Activated CD4-positive, alpha-beta memory T cell treated with anti-CD3 and anti-CD28 coated beads for 36 hours (primary cell): ENCODE results near the gene MRPL27. TPM values are rescaled to one million over a fixed set of nuclear protein-coding genes. Genes with fewer than 3 reads are reported as not detected.

ENCODE experiments used
- CTCF ChIA-PET: fragments of 350-600 bp; sonication (Branson Sonifier 250); formaldehyde crosslinking; loops from one replicate; lab custom pipeline; 2021; ENCODE audit warnings: antibody characterized with exemption, inconsistent platforms; lab: Charles Lee
- POLR2A ChIA-PET: fragments of 350-600 bp; sonication (Branson Sonifier 250); formaldehyde crosslinking; loops from one replicate; lab custom pipeline; 2021; ENCODE audit warnings: antibody characterized with exemption; lab: Charles Lee
- DNase-seq: peaks from one replicate; pipeline ENCODE4 v3.0.0-alpha.2; 2020
- H3K27ac Mint-ChIP-seq: one replicate; pipeline ENCODE4 v1.8.0; 2021; ENCODE audit warnings: mixed read lengths
- H3K27me3 Mint-ChIP-seq: one replicate; pipeline ENCODE4 v1.8.0; 2021; ENCODE audit warnings: mixed read lengths
- H3K36me3 Mint-ChIP-seq: one replicate; pipeline ENCODE4 v1.8.0; 2021; ENCODE audit warnings: mixed read lengths
- H3K4me1 Mint-ChIP-seq: one replicate; pipeline ENCODE4 v1.8.0; 2021; ENCODE audit warnings: low read depth, mixed read lengths
- H3K4me3 Mint-ChIP-seq: one replicate; pipeline ENCODE4 v1.8.0; 2021; ENCODE audit warnings: mild to moderate bottlenecking, mixed read lengths
- H3K9me3 Mint-ChIP-seq: one replicate; pipeline ENCODE4 v1.8.0; 2021; ENCODE audit warnings: mixed read lengths
- intact Hi-C: fragments of 100-400 bp; cut with micrococcal nuclease; formaldehyde crosslinking; loops from one replicate; pipeline ENCODE4 v1.15.1; 2023
- total RNA-seq, 2 experiments: library from RNA; stranded (reverse); gene quantifications; one replicate each; pipeline ENCODE4 v1.2.3, GENCODE V29; 2021

MRPL27 gene
- total RNA-seq, 2 experiments from 2014 or later: 53.9 to 64.5 TPM

DNA sequence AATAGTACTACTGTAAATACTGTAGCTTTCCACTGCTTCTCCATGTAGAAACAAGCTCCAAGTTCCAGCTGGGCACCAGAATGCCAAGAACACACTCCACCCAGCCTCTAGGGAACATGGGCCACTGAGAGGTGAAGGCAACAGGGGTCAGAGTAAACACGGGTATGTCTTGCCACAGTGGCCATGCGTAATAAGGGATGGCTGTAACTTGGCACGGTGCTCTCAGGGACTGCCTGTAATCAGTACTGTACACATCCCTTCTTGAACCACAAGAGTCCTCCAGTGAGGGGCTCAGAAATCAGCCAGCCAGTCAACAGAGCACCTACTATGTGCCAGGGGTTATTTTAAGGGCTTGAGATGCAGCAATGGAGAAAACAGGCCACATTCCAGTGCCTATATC lies 13.5 kb upstream of the MRPL27 start:
- DNase-seq: no peak
- no peak overlapping the region for H3K27ac Mint-ChIP-seq
- ChIA-PET POLR2A (no interaction called here), CTCF (interaction anchor here (2.9 kb wide), 1 partner anchor 11 kb away, joined by 19 read pairs; the partner anchor contains the start of gene LRRC59)
- H3K4me1 Mint-ChIP-seq: no peaks in the 10 kb centered on the region
- no peaks in the 10 kb centered on the region for H3K27me3 Mint-ChIP-seq
- H3K4me3 Mint-ChIP-seq: no peak overlapping the region
- intact Hi-C loops: no loop called here
- peaks cover 65% of the 10 kb centered on the region for H3K36me3 Mint-ChIP-seq
- no peaks in the 10 kb centered on the region for H3K9me3 Mint-ChIP-seq

DNA sequence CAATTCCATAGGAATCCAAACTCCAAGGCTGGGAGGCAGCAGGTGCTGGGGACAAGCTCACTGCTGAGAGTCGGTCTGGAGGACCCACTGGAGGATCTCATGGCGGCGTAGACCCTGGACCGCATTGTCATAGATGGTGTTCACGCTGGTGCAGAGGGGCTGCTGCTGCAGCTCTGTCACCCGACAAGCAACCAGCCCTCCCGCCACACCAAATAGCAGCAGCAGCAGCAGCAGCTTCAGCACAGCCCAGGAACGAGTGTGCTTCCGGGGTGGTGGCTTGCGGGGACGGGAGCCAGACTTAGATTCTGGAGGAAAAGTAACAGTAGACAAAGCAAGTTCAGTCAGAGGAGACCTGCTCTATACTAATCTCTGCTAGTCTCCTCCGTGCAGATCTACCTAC lies 9.9 kb upstream of the MRPL27 start:
- no peak overlapping the region for H3K27ac Mint-ChIP-seq
- peaks cover 71% of the 10 kb centered on the region for H3K36me3 Mint-ChIP-seq
- no peaks in the 10 kb centered on the region for H3K27me3 Mint-ChIP-seq
- ChIA-PET POLR2A (no interaction called here), CTCF (interaction anchor here (3.2 to 5.7 kb wide), 2 partner anchors 14 to 21 kb away, joined by 24 to 37 read pairs; partner anchors contain the start of gene LRRC59)
- intact Hi-C loops: no loop called here
- no peak overlapping the region for H3K4me3 Mint-ChIP-seq
- DNase-seq: no peak
- no peaks in the 10 kb centered on the region for H3K9me3 Mint-ChIP-seq
- H3K4me1 Mint-ChIP-seq: no peaks in the 10 kb centered on the region

DNA sequence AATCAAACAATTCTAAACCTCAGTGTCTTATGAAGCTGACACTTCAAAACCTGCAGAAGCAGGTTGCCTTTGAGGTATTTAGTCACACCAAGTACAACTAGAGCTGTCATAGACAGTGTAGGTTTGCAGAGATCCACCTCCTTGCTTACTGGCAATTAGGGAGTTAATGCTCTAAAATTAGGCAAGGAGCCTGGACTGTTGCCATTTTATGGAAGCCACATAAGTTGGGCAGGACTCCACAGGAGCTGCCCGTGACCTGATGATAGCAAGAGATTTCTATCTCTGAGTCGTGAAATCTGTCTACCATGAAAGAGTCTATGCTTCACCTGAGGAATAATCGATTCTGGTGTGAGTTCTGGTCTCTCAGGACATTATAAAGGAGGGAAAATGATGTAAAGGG lies 8.9 kb upstream of the MRPL27 start:
- Mint-ChIP-seq H3K36me3 (peaks cover 64% of the 10 kb centered on the region), H3K4me3 (no peak overlapping the region), H3K27ac (no peak overlapping the region), H3K27me3 (no peaks in the 10 kb centered on the region), H3K9me3 (no peaks in the 10 kb centered on the region), H3K4me1 (no peaks in the 10 kb centered on the region)
- CTCF ChIA-PET: interaction anchor here (2.0 to 5.7 kb wide), 3 partner anchors 9 to 20 kb away, joined by 7 to 37 read pairs (median 24); partner anchors contain the start of gene LRRC59
- POLR2A ChIA-PET: interaction anchor here (0.9 kb wide), 1 partner anchor 15 kb away, joined by 4 read pairs; the partner anchor contains the start of gene LRRC59
- intact Hi-C loops: no loop called here
- no peak for DNase-seq

DNA sequence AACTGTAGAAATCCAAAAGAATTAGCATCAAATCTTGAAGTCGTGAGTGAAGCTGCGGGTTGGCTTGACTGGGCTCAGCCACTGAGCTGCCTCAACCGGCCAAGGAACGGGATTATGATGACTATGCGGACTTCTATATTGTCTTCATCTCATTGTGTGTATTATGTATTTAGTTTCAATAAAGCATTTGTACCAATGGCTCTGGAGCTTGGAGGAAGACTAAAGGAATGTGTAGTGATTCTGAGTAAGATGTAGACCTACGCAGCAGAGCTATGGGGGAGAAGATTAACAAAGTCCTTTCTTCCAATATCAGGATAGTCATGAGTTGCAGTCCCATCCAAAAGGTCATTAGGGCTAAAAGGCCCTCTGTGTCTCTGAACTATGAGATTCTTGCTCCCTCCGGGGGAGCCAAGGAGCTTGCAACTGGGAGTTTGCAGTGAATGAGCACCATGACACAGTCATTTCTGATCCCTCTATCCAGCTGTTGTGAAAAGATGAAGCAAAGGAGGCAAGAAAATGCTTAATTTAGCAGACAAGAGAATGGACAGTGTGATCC lies 8.4 kb upstream of the MRPL27 start:
- intact Hi-C loops: no loop called here
- CTCF ChIA-PET: interaction anchor here (0.7 to 5.7 kb wide), 4 partner anchors 10 to 19 kb away, joined by 3 to 37 read pairs (median 16); partner anchors contain the start of gene LRRC59
- Mint-ChIP-seq H3K36me3 (peaks cover 63% of the 10 kb centered on the region), H3K27me3 (no peaks in the 10 kb centered on the region), H3K9me3 (no peaks in the 10 kb centered on the region), H3K4me3 (no peak overlapping the region), H3K27ac (no peak overlapping the region), H3K4me1 (no peaks in the 10 kb centered on the region)
- DNase-seq: no peak
- POLR2A ChIA-PET: no interaction called here

DNA sequence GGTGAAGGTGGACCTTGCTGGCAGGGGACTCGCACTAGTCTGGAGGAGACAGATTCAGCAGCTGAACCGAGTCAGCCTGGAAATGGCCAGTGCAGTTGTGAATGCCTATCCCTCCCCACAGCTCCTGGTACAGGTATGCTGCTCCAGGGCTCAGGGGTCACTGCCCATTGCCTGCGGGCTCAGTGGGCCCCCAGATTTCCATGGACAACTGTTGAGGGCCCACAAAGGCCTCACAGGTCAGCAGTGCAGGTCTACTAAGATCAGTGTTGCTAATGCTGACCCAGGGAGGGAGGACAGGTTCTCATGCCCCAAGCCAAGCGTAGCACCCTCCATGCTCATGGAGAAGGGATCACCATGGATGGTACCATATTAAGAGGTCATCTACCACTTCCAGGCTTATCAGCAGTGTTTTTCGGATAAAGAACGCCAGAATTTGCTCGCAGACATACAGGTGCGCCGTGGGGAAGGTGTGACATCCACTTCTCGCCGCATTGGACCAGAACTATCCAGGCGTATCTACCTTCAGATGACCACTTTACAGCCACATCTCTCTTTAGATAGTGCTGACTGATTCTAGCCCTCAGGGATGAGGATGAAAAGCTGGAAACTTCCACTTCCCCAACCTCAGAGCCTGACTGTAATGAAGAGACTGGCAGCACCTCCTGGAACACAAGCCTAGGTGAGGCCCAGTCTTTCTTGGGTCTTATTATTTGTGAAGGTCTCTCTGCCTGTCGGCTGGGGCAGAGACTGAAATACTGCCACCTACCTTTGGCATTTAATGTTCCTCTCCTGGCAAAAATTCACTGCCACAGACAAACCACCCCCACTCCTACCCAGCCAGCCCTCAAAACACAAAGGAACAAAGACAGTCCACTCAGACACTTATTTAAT lies 7.6 kb upstream of the MRPL27 start:
- Mint-ChIP-seq H3K27ac (no peak overlapping the region), H3K4me3 (no peak overlapping the region), H3K9me3 (no peaks in the 10 kb centered on the region), H3K36me3 (peaks cover 63% of the 10 kb centered on the region), H3K4me1 (no peaks in the 10 kb centered on the region), H3K27me3 (no peaks in the 10 kb centered on the region)
- ChIA-PET POLR2A (interaction anchor here (0.9 kb wide), 1 partner anchor 11 kb away, joined by 3 read pairs; no protein-coding TSS in a partner anchor), CTCF (interaction anchor here (0.7 to 5.7 kb wide), 5 partner anchors 10 to 18 kb away, joined by 3 to 37 read pairs (median 8); partner anchors contain the start of gene LRRC59)
- intact Hi-C loops: no loop called here
- no peak for DNase-seq

DNA sequence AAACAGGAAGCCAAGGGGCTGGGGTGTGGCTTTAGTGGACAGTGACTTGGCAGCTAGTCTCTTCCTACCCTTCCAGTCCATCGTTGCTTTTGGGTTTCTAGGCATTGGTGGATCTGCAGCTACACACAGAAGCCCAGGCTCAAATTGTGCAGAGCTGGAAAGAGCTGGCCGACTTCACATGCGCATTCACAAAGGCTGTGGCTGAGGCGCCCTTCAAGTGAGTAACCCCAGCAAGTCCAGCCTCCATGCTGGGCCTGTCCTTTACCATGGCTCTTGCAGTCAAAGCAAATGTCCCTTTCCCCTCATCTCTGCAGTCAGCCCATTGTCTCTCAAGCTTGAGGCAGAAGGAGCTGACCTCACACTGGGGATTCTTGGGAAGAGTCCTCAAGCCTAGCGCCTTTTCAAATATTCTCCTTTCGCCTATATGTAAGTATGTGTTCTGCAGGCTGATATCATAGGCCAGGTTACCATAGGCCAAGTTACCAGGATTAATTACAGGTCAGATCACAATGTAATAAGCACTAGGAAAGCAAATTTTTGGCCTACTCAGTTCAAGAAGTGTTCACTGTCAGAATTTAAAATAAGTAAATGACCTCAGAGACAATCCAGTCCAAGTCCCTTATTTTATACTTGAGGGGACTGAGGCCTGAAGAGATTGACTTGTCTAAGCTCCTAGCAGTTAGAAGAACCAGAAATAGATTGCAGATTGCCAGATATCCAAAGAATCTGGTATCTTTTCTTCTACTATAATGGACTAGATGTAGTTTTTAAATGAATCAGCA lies 6.6 kb upstream of the MRPL27 start:
- POLR2A ChIA-PET: interaction anchor here (0.9 kb wide), 1 partner anchor 13 kb away, joined by 3 read pairs; no protein-coding TSS in a partner anchor

DNA sequence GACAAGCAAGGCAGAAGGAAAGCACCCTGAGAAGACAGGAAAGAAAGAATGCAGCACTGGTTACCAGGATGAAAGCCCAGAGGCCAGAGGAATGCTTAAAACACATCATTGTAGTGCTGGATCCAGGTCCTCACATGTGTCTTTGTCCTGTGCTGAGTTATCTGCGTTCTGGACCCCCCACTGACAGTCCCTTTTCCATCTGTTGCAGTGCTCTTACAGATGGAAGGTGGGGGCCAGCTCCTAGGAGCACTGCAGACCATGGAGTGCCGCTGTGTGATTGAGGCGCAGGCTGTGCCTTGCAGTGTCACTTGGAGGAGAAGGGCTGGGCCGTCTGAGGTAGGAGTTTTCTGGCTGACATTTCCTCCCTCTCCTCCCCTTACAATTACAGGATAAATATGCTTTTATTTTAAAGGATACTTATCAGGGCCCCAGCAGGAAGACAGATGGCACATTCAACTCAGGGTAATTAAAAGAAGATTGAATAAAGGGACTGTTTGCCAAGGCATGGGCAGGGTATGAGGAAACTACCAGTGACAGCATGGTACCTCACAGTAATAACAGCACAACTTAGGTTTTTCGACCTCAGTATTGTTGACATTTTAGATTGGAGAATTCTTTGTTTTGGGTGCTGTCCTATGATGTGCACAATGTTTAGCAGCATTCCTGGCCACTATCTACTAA lies 3.0 kb upstream of the MRPL27 start:
- no peak for DNase-seq
- Mint-ChIP-seq H3K4me1 (peaks cover 20% of the 10 kb centered on the region), H3K27ac (no peak overlapping the region), H3K4me3 (no peak overlapping the region), H3K27me3 (no peaks in the 10 kb centered on the region), H3K9me3 (no peaks in the 10 kb centered on the region), H3K36me3 (peaks cover 61% of the 10 kb centered on the region)
- intact Hi-C loops: no loop called here
- POLR2A ChIA-PET: interaction anchor here (1.0 kb wide), 1 partner anchor 51 kb away, joined by 3 read pairs; no protein-coding TSS in a partner anchor
- CTCF ChIA-PET: interaction anchor here (1.4 to 2.2 kb wide), 3 partner anchors 14 to 22 kb away, joined by 6 to 11 read pairs (median 6); partner anchors contain the start of gene LRRC59

More for the DNA sequence above, 6.6 kb upstream of the MRPL27 start:
- intact Hi-C loops: no loop called here
- CTCF ChIA-PET: interaction anchor here (1.5 to 5.7 kb wide), 2 partner anchors 17 to 18 kb away, joined by 8 to 37 read pairs; partner anchors contain the start of gene LRRC59
- Mint-ChIP-seq H3K36me3 (peaks cover 61% of the 10 kb centered on the region), H3K27me3 (no peaks in the 10 kb centered on the region), H3K4me3 (no peak overlapping the region), H3K9me3 (no peaks in the 10 kb centered on the region), H3K4me1 (no peaks in the 10 kb centered on the region), H3K27ac (no peak overlapping the region)
- DNase-seq: no peak

DNA sequence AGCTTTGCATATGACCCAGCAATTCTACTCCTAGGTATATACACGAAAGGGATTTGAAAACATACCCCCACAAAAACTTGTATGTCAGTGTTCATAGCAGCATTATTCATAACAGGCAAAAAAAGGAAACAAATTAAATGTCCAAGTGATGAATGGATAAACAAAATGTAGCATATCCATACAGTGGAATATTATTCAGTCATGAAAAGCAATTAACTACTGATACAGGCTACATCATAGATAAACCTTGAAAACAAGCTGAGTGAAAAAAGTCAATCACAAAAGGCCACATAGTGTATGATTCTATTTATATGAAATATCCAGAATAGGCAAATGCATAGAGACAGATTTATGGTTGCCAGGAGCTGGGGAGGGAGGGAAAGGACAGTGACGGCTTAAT lies 721 bp upstream of the MRPL27 start:
- Mint-ChIP-seq H3K27ac (peak overlapping the region; percentile 99), H3K4me3 (peak overlapping the region; percentile 97), H3K9me3 (no peaks in the 10 kb centered on the region), H3K36me3 (peaks cover 46% of the 10 kb centered on the region), H3K27me3 (no peaks in the 10 kb centered on the region), H3K4me1 (peaks cover 28% of the 10 kb centered on the region)
- DNase-seq: no peak
- intact Hi-C loops: loop anchor here (2.0 kb wide), 1 partner anchor 23 kb away; the partner anchor contains the start of gene LRRC59
- ChIA-PET POLR2A (interaction anchor here (0.8 to 3.0 kb wide), 7 partner anchors 11 to 53 kb away, joined by 3 to 17 read pairs (median 4); partner anchors contain the start of genes ACSF2 and LRRC59), CTCF (interaction anchor here (0.7 to 5.9 kb wide), 3 partner anchors 11 to 128 kb away, joined by 3 to 50 read pairs (median 27); partner anchors contain the start of gene LRRC59)

DNA sequence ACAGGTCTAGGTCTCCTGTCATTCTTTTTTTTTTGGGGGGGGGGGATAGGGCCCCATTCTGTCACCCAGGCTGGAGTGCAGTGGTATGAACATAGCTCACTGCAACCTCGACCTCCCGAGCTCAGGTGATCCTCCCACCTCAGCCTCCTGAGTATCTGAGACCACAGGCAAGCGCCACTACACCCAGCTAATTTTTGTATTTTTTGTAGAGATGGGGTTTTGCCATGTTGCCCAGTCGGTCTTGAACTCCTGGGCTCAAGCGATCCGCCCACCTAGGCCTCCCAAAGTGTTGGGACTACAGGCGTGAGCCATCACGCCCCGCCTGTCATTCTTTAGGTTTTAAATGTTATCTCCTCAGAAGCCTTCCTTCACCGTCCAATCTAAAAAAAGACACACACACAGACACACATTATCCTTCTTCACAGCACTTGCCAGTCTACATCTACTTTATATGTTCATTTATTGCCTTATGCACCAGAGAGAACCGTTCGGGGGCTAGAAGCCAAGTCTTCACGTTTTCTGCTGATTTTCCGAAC lies 694 bp downstream of the MRPL27 start:
- DNase-seq: no peak
- H3K4me3 Mint-ChIP-seq: peak overlapping the region; percentile 97
- POLR2A ChIA-PET: interaction anchor here (1.0 to 3.0 kb wide), 4 partner anchors 20 to 27 kb away, joined by 3 to 17 read pairs (median 4); partner anchors contain the start of genes LRRC59 and XYLT2
- intact Hi-C loops: loop anchor here (2.0 kb wide), 1 partner anchor 25 kb away; the partner anchor contains the start of gene LRRC59
- CTCF ChIA-PET: interaction anchor here (3.9 to 5.9 kb wide), 2 partner anchors 10 to 25 kb away, joined by 27 to 50 read pairs; partner anchors contain the start of gene LRRC59
- peaks cover 28% of the 10 kb centered on the region for H3K4me1 Mint-ChIP-seq
- no peaks in the 10 kb centered on the region for H3K27me3 Mint-ChIP-seq
- H3K27ac Mint-ChIP-seq: peak overlapping the region; percentile 99
- H3K36me3 Mint-ChIP-seq: peaks cover 46% of the 10 kb centered on the region
- no peaks in the 10 kb centered on the region for H3K9me3 Mint-ChIP-seq

DNA sequence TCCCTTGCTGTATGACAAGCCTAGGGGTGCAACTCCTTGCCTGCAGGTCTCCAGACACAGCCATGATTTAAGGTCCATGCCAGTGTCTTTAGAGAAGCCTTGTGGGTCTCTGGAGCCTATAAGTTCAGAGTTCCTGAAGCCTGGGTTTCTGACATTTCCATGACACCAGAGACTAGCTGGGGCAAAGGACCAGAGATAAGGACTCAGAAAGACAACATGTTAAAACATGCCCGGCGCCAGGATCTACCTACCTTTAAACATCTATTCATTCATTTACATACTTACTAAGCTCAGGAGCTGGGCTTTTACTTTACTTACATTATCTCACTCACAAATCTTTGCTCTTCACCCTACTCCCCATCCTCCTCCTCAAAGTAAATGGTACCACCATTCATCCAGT lies 1.5 kb downstream of the MRPL27 start:
- peak overlapping the region; percentile 42 for H3K27ac Mint-ChIP-seq
- H3K4me1 Mint-ChIP-seq: peaks cover 28% of the 10 kb centered on the region
- H3K9me3 Mint-ChIP-seq: no peaks in the 10 kb centered on the region
- peak overlapping the region; percentile 97 for H3K4me3 Mint-ChIP-seq
- no peaks in the 10 kb centered on the region for H3K27me3 Mint-ChIP-seq
- POLR2A ChIA-PET: interaction anchor here (1.5 to 3.0 kb wide), 2 partner anchors 9 to 25 kb away, joined by 3 to 17 read pairs; partner anchors contain the start of gene LRRC59
- CTCF ChIA-PET: interaction anchor here (3.9 to 5.9 kb wide), 2 partner anchors 9 to 26 kb away, joined by 27 to 50 read pairs; partner anchors contain the start of gene LRRC59
- peaks cover 43% of the 10 kb centered on the region for H3K36me3 Mint-ChIP-seq
- no peak for DNase-seq
- intact Hi-C loops: no loop called here
